K562 (cell line): Measurements from ENCODE around the gene CLCN2. TPM values are rescaled to one million over a fixed set of nuclear protein-coding genes. Genes with fewer than 3 reads are reported as not detected.

Experiments used
- ATAC-seq: fragments of 200-7000 bp; cut with Tn5 transposase; 3 replicates; pipeline ENCODE4 v1.9.1; 2020; ENCODE audit warnings: moderate library complexity
- BruUV-seq: library from RNA; stranded (reverse); fragments of 400-500 nt; replicated peaks from 2 replicates; lab custom pipeline; 2021; lab: Mats Ljungman, UMichigan
- CTCF ChIA-PET: fragments of 300-600 bp; formaldehyde crosslinking; extraction: SDS; loops from one replicate; lab custom pipeline; 2021; ENCODE audit warnings: low intra/inter-chr PET ratio; lab: Yijun Ruan, JAX
- POLR2A ChIA-PET: fragments of 300-600, 350-650 bp; sonication (Branson Sonifier 250); formaldehyde crosslinking; extraction: SDS; loops from one replicate; lab custom pipeline; 2021; ENCODE audit warnings: antibody characterized with exemption, inconsistent platforms; lab: Yijun Ruan, JAX
- DNase-seq, 4 experiments: peaks; one replicate each; pipeline versions ENCODE4 v3.0.0 to v3.0.0-alpha.2; 2011 to 2018; ENCODE audit warnings: low spot score in 3 of 4, mixed read lengths in 3 of 4; ENCODE audit errors: extremely low read depth in 1 of 4
- FAIRE-seq: peaks from 2 replicates; lab custom pipeline; 2011; peaks lifted over from hg19 to GRCh38; lab: Jason Lieb, UNC
- H2AFZ ChIP-seq: 2 replicates; pipeline ENCODE4 v1.6.0; 2011; ENCODE audit warnings: low read depth, low read length, control low read depth, inconsistent platforms
- H3K27ac ChIP-seq: fragments of 200-600 bp; 3 replicates; pipeline ENCODE4 v1.8.0; 2011; ENCODE audit warnings: low read depth, mild to moderate bottlenecking, control low read depth, inconsistent platforms, low read length, moderate library complexity, mixed read lengths; ENCODE audit errors: extremely low read depth
- H3K27me3 ChIP-seq, 2 experiments: fragments of 300-600 bp in 1 of 2; 2 replicates in 1 of 2; 3 replicates in 1 of 2; pipeline versions ENCODE4 v1.6.0 to v1.8.0; 2011; ENCODE audit warnings: inconsistent platforms in 2 of 2, low read length in 2 of 2, mild to moderate bottlenecking in 1 of 2, mixed read lengths in 1 of 2, moderate library complexity in 1 of 2; ENCODE audit not compliant: control insufficient read depth in 2 of 2, insufficient read depth in 2 of 2
- H3K36me3 ChIP-seq: fragments of 300-600 bp; 3 replicates; pipeline ENCODE4 v1.8.0; 2011; ENCODE audit warnings: mild to moderate bottlenecking, low read length, inconsistent platforms; ENCODE audit not compliant: control insufficient read depth, insufficient read depth
- H3K4me1 ChIP-seq, 2 experiments: fragments of 200-600 bp in 1 of 2; replicated peaks in 1 of 2; 2 replicates in 1 of 2; 3 replicates in 1 of 2; pipeline versions ENCODE4 v1.5.1 to v1.8.0; 2011; ENCODE audit warnings: inconsistent platforms in 2 of 2, low read length in 2 of 2, mild to moderate bottlenecking in 1 of 2, mixed read lengths in 1 of 2, moderate library complexity in 1 of 2; ENCODE audit not compliant: control insufficient read depth in 2 of 2, insufficient read depth in 2 of 2
- H3K4me2 ChIP-seq: 2 replicates; pipeline ENCODE4 v1.6.1; 2011; ENCODE audit warnings: low read length, control low read depth, inconsistent platforms, mixed read lengths; ENCODE audit not compliant: insufficient read depth
- H3K4me3 ChIP-seq: fragments of 200-600 bp; sonication (generic), shearing (Covaris generic); 2 replicates; pipeline ENCODE4 v1.5.1; 2016; ENCODE audit warnings: control low read depth, inconsistent platforms
- H3K79me2 ChIP-seq: fragments of 200-600 bp; 3 replicates; pipeline ENCODE4 v1.8.0; 2011; ENCODE audit warnings: low read length, inconsistent platforms; ENCODE audit not compliant: control insufficient read depth, insufficient read depth
- H3K9ac ChIP-seq, 2 experiments: 2 replicates each; pipeline versions ENCODE4 v1.6.0 to v1.6.1; 2011; ENCODE audit warnings: low read depth in 2 of 2, low read length in 2 of 2, control low read depth in 1 of 2, inconsistent platforms in 1 of 2, mild to moderate bottlenecking in 1 of 2, mixed read lengths in 1 of 2; ENCODE audit not compliant: insufficient read depth in 1 of 2
- H3K9me1 ChIP-seq: one replicate; pipeline ENCODE4 v1.6.0; 2011; ENCODE audit warnings: inconsistent platforms, mild to moderate bottlenecking, low read length, moderate library complexity; ENCODE audit not compliant: control insufficient read depth, insufficient read depth
- H3K9me3 ChIP-seq: replicated peaks from 2 replicates; pipeline ENCODE4 v1.5.1; 2011; ENCODE audit warnings: low read depth, low read length, inconsistent platforms; ENCODE audit not compliant: control insufficient read depth, insufficient read depth
- H4K20me1 ChIP-seq: replicated peaks from 2 replicates; pipeline ENCODE4 v1.6.1; 2011; ENCODE audit warnings: low read length, inconsistent platforms, mixed read lengths; ENCODE audit not compliant: control insufficient read depth, insufficient read depth
- EWSR1 ChIP-seq: fragments of 450-650 bp; IDR thresholded peaks from 2 replicates; pipeline ENCODE4 v1.6.1; 2018; ENCODE audit warnings: borderline replicate concordance, mild to moderate bottlenecking, low read depth, moderate library complexity; ENCODE audit not compliant: partially characterized antibody
- POLR2AphosphoS5 ChIP-seq: IDR thresholded peaks from 2 replicates; pipeline ENCODE4 v1.6.1; 2011; ENCODE audit warnings: mild to moderate bottlenecking, low read depth, low read length, moderate library complexity; ENCODE audit not compliant: control insufficient read depth, insufficient read depth
- POLR2G ChIP-seq: fragments of 200-400 bp; formaldehyde crosslinking; IDR thresholded peaks from 2 replicates; pipeline ENCODE4 v1.6.1; 2017; ENCODE audit warnings: low read depth, mild to moderate bottlenecking, antibody characterized with exemption, low read length, moderate library complexity
- RBFOX2 ChIP-seq: fragments of 200-400 bp; formaldehyde crosslinking; IDR thresholded peaks from 2 replicates; pipeline ENCODE4 v1.6.1; 2017; ENCODE audit warnings: low read depth, mild to moderate bottlenecking, low read length, moderate library complexity
- RBM22 ChIP-seq: fragments of 200-400 bp; formaldehyde crosslinking; IDR thresholded peaks from 2 replicates; pipeline ENCODE4 v1.6.1; 2018; ENCODE audit warnings: low read length, low read depth; ENCODE audit not compliant: poor library complexity, severe bottlenecking
- ZNF324 ChIP-seq: fragments of 250-450 bp; sonication (Bioruptor Pico); IDR thresholded peaks from 2 replicates; pipeline ENCODE4 v1.4.0; 2020; ENCODE audit warnings: mild to moderate bottlenecking
- WGBS: fragments of 100-300 bp; shearing (Covaris generic); methylation state at CpG from one replicate; pipeline ENCODE4 v1.1.6; 2016; ENCODE audit warnings: low coverage, mixed read lengths; ENCODE audit not compliant: insufficient coverage; ENCODE audit errors: missing lambda C conversion rate; 5-methylcytosine and 5-hydroxymethylcytosine counted together
- in situ Hi-C: fragments of 300-500 bp; cut with MboI; formaldehyde crosslinking; loops from 4 replicates; pipeline ENCODE4 v1.15.0; 2018; ENCODE audit warnings: inconsistent platforms, mixed read lengths
- intact Hi-C: fragments of 100-400 bp; cut with micrococcal nuclease; formaldehyde crosslinking; loops from 2 replicates; pipeline ENCODE4 v1.14.2; 2022
- polyA plus RNA-seq, 8 experiments: library from polyadenylated mRNA; depleted of rRNA in 4 of 8; stranded (reverse) in 5 of 8; unstranded in 3 of 8; fragments of >200 nt; fragmentation: Nextera tagmentation in 2 of 8; fragmentation: Illumina TruSeq in 1 of 8; extraction: Ambion mirVana in 2 of 8; extraction: Trizol in 1 of 8; gene quantifications; 2 replicates each; pipeline versions ENCODE4 v1.2.1 to v1.2.3, GENCODE V29; 2011 to 2014; ENCODE audit warnings: inconsistent platforms in 1 of 8, missing spikeins in 1 of 8
- total RNA-seq, 7 experiments: library from RNA; depleted of rRNA in 6 of 7; stranded (reverse); fragments of >200 nt in 6 of 7; fragmentation: Illumina TruSeq in 2 of 7; extraction: Trizol in 2 of 7; gene quantifications; 2 replicates each; pipeline versions ENCODE4 v1.2.1 to v1.2.3, GENCODE V29; 2011 to 2021; ENCODE audit warnings: low replicate concordance in 1 of 7

Gene CLCN2
- total and polyA plus RNA-seq, 9 of the 15 experiments (the other 6 are each of a cell fraction or from before 2014, with no cell fraction given) = 0.10 to 14.0 (median 6.9) TPM

DNA sequence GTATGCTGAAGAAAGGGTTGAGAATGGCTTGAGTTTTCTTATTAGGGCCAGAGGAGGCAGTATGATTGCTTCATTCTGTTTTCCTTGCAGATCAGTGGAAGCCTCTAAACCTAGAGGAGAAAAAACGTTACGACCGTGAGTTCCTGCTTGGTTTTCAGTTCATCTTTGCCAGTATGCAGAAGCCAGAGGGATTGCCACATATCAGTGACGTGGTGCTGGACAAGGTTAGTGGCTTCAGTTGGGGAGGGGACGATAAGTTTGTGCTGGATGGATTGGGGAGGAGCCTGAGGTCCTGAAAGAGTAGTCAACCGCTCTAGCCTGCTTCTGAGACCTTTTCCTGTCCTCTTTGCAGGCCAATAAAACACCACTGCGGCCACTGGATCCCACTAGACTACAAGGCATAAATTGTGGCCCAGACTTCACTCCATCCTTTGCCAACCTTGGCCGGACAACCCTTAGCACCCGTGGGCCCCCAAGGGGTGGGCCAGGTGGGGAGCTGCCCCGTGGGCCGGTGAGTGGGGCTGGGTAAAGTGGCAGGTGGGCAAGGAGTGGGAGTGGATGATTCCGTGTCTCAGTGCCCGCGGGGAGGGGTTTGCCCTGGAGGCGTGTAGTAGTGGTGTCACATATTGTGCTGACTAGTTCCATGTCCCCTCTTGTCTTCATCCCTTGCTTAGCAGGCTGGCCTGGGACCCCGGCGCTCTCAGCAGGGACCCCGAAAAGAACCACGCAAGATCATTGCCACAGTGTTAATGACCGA lies 38.5 kb downstream of the CLCN2 start:
- Histone ChIP-seq H3K36me3 (peaks cover 99% of the 10 kb centered on the region), H3K4me2 (no peak overlapping the region), H3K9me3 (no peaks in the 10 kb centered on the region), H3K9ac (peak overlapping the region in 1 of 2 experiments; percentile 16; a peak in 1 of 4 replicates), H3K79me2 (peaks cover 70% of the 10 kb centered on the region), H3K4me1 (peaks cover 0 to 17% of the 10 kb centered on the region in 2 experiments; a peak in 4 of 5 replicates), H3K9me1 (peaks cover 3% of the 10 kb centered on the region), H4K20me1 (peaks cover 29% of the 10 kb centered on the region), H3K27ac (no peak overlapping the region), H3K4me3 (no peak overlapping the region), H3K27me3 (no peaks in the 10 kb centered on the region), H2AFZ (no peak overlapping the region)
- BruUV-seq = no TSS peak
- WGBS = 93% methylated on average over 16 of the region's 20 CpGs
- intact Hi-C loops (no loop called here), in situ Hi-C loops (no loop called here)
- DNase-seq (no peak), ATAC-seq (no peak), FAIRE-seq (no peak)
- POLR2A ChIA-PET = no interaction called here
- TF ChIP-seq POLR2G (peak; percentile 66), RBM22 (peak; percentile 71), RBFOX2 (peak; percentile 73), ZNF324 (no peak)
- CTCF ChIA-PET = no interaction called here

GRCh38 chr3:184321666-184322065 lies 39.7 kb downstream of the CLCN2 start:
- H3K4me2 ChIP-seq = no peak overlapping the region
- H3K9me3 ChIP-seq = no peaks in the 10 kb centered on the region
- in situ Hi-C loops (no loop called here), intact Hi-C loops (no loop called here)
- peaks cover 41% of the 10 kb centered on the region for H4K20me1 ChIP-seq
- peaks cover 13% of the 10 kb centered on the region for H3K9me1 ChIP-seq
- H3K79me2 ChIP-seq = peaks cover 77% of the 10 kb centered on the region
- 100% methylated on average over 3 of the region's 5 CpGs for WGBS
- BruUV-seq = no TSS peak
- CTCF ChIA-PET = no interaction called here
- H3K9ac ChIP-seq = no peak overlapping the region
- H3K4me1 ChIP-seq = peaks cover 8 to 22% of the 10 kb centered on the region in 2 experiments; a peak in 4 of 5 replicates
- H3K36me3 ChIP-seq = peaks cover 99% of the 10 kb centered on the region
- FAIRE-seq = no peak
- POLR2A ChIA-PET = interaction anchor here (0.8 to 0.9 kb wide), 2 partner anchors 10 to 601 kb away, joined by 3 to 6 read pairs; no protein-coding TSS in a partner anchor
- no peak overlapping the region for H2AFZ ChIP-seq
- TF ChIP-seq POLR2AphosphoS5 = 0 out of 2 replicates have a peak, but pooled peaks have one; percentile 13
- TF ChIP-seq EWSR1 = no peak
- TF ChIP-seq, all 486 proteins: peak for 1
- no peak for DNase-seq
- ATAC-seq = no peak
- no peak overlapping the region for H3K4me3 ChIP-seq
- H3K27me3 ChIP-seq = no peaks in the 10 kb centered on the region
- no peak overlapping the region for H3K27ac ChIP-seq
